ENCODE measurements around the gene UPK3B.
"Not testable (repeated sequence)": the region's sequence is repeated elsewhere in the genome, so short reads cannot be mapped to it uniquely, and the experiment has no call there.

The UPK3B gene

DNA sequence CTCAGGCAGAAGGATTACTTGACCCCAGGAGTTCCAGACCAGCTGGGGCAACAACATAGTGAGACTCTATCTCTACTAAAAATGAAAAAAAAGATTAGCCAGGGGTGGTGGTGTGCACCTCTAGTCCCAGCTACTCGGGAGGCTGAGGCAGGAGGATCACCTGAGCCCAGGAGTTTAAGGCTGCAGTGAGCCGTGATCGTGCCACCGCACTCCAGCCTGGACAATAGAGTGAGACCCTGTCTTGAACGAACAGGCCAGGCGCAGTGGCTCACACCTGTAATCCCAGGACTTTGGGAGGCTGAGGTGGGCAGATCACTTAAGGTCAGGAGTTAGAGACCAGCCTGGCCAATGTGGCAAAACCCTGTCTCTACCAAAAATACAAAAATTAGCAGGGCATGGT, 6.6 kb downstream of the UPK3B start:
- H3K9me3 ChIP-seq (ENCODE audit: control extremely low read depth in 1 of 5, control insufficient read depth in 4 of 5, insufficient read depth in 2 of 5, low read depth in 1 of 5, low read length in 4 of 5); H3K27me3 ChIP-seq (replicated peaks in 2 of 5; ENCODE audit: control insufficient read depth in 4 of 5, insufficient read depth in 5 of 5, low read length in 4 of 5); POLR2A ChIA-PET; H3K27ac ChIP-seq (ENCODE audit: insufficient read depth in 1 of 2, low read depth in 1 of 2, low read length in 2 of 2, poor library complexity in 1 of 2, severe bottlenecking in 2 of 2); DNase-seq; H3K4me1 ChIP-seq (ENCODE audit: control extremely low read depth in 1 of 4, control insufficient read depth in 4 of 4, insufficient read depth in 4 of 4, low read length in 3 of 4); CTCF ChIA-PET; H3K4me3 ChIP-seq (ENCODE audit: control insufficient read depth in 1 of 7, extremely low read depth in 1 of 7, insufficient read depth in 4 of 7, low read depth in 2 of 7, low read length in 6 of 7); H3K36me3 ChIP-seq (ENCODE audit: control insufficient read depth in 4 of 4, insufficient read depth in 4 of 4, low read length in 3 of 4): not testable (repeated sequence)
- no CpG with 5 or more reads among the region's 6 CpGs for WGBS (ENCODE audit: insufficient coverage)

DNA sequence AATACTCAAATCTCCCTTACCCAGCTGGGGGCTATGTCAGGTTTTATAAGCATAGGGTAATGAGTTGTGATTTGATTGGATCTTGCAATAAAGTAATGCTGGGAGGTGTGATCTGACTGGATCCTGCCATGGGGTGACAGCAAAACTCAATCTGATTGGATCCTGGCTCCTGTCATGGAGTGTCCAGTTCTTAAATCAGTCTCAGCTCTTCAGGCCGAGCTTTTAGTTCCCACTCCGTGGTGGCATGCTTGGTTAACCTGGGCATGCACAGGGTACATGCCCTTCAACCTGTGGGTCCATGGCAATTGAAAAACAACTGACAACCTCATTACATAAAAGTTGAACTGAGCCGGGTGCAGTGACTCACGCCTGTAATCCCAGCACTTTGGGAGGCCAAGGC, 15.8 kb downstream of the UPK3B start:
- H3K27me3 ChIP-seq (replicated peaks in 2 of 5; ENCODE audit: control insufficient read depth in 4 of 5, insufficient read depth in 5 of 5, low read length in 4 of 5); H3K36me3 ChIP-seq (ENCODE audit: control insufficient read depth in 4 of 4, insufficient read depth in 4 of 4, low read length in 3 of 4); POLR2A ChIA-PET; H3K4me1 ChIP-seq (ENCODE audit: control extremely low read depth in 1 of 4, control insufficient read depth in 4 of 4, insufficient read depth in 4 of 4, low read length in 3 of 4); H3K9me3 ChIP-seq (ENCODE audit: control extremely low read depth in 1 of 5, control insufficient read depth in 4 of 5, insufficient read depth in 2 of 5, low read depth in 1 of 5, low read length in 4 of 5); H3K27ac ChIP-seq (ENCODE audit: insufficient read depth in 1 of 2, low read depth in 1 of 2, low read length in 2 of 2, poor library complexity in 1 of 2, severe bottlenecking in 2 of 2); H3K4me3 ChIP-seq (ENCODE audit: control insufficient read depth in 1 of 7, extremely low read depth in 1 of 7, insufficient read depth in 4 of 7, low read depth in 2 of 7, low read length in 6 of 7); DNase-seq; CTCF ChIA-PET: not testable (repeated sequence)
- no CpG with 5 or more reads among the region's 4 CpGs for WGBS (ENCODE audit: insufficient coverage)

DNA sequence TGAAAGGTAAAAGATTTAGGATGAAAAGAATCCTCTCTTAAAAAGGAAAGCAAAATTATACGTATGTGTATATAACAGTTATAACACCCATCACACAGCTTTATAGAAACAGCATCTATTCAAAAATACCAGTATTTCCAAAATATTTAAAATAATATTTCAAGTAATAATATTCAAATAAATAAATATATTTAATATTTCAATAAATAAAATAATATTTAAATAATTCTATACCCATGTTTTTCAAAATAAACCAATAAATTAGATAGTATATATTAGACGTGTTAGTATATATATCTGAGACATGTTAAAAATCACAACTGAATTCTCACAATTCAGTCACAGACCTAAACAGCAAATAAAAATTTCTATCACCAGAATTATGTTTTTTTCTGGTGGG, 21.3 kb downstream of the UPK3B start:
- DNase-seq; CTCF ChIA-PET; H3K4me1 ChIP-seq (ENCODE audit: control extremely low read depth in 1 of 4, control insufficient read depth in 4 of 4, insufficient read depth in 4 of 4, low read length in 3 of 4); H3K27ac ChIP-seq (ENCODE audit: insufficient read depth in 1 of 2, low read depth in 1 of 2, low read length in 2 of 2, poor library complexity in 1 of 2, severe bottlenecking in 2 of 2); H3K9me3 ChIP-seq (ENCODE audit: control extremely low read depth in 1 of 5, control insufficient read depth in 4 of 5, insufficient read depth in 2 of 5, low read depth in 1 of 5, low read length in 4 of 5); POLR2A ChIA-PET; H3K27me3 ChIP-seq (replicated peaks in 2 of 5; ENCODE audit: control insufficient read depth in 4 of 5, insufficient read depth in 5 of 5, low read length in 4 of 5); H3K4me3 ChIP-seq (ENCODE audit: control insufficient read depth in 1 of 7, extremely low read depth in 1 of 7, insufficient read depth in 4 of 7, low read depth in 2 of 7, low read length in 6 of 7); H3K36me3 ChIP-seq (ENCODE audit: control insufficient read depth in 4 of 4, insufficient read depth in 4 of 4, low read length in 3 of 4): not testable (repeated sequence)
- WGBS (ENCODE audit: insufficient coverage), result no CpG with 5 or more reads among the region's 2 CpGs

DNA sequence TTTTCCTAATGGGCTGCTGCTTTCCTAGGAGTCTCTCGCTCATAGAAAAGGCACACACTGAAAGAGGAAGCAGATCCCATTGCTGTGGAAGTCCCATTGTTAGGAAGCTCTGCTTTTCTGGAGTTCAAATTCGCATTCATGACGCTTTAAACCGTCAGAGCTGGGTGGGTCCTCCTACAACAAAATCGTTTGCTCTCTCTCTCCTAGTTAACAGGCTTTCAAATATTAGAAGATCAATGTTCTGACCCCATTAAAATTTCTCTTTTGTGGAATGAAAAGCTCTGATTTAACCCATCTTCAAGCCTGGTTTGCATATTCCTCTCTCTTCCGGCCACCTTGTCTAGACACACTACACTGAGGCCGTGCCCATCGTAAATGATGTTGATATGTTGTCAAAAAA, 32.8 kb downstream of the UPK3B start, which contains the start of gene SPDYE16:
SPDYE16 (minus strand) TSS at position 101 of the 400 bp plus-strand sequence. CDS start 1,838 bp downstream, outside the sequence.
- WGBS (ENCODE audit: insufficient coverage), result no CpG with 5 or more reads among the region's 8 CpGs
- H3K4me1 ChIP-seq (ENCODE audit: control extremely low read depth in 1 of 4, control insufficient read depth in 4 of 4, insufficient read depth in 4 of 4, low read length in 3 of 4); H3K27ac ChIP-seq (ENCODE audit: insufficient read depth in 1 of 2, low read depth in 1 of 2, low read length in 2 of 2, poor library complexity in 1 of 2, severe bottlenecking in 2 of 2); H3K36me3 ChIP-seq (ENCODE audit: control insufficient read depth in 4 of 4, insufficient read depth in 4 of 4, low read length in 3 of 4); CTCF ChIA-PET; H3K9me3 ChIP-seq (ENCODE audit: control extremely low read depth in 1 of 5, control insufficient read depth in 4 of 5, insufficient read depth in 2 of 5, low read depth in 1 of 5, low read length in 4 of 5); DNase-seq; POLR2A ChIA-PET; H3K4me3 ChIP-seq (ENCODE audit: control insufficient read depth in 1 of 7, extremely low read depth in 1 of 7, insufficient read depth in 4 of 7, low read depth in 2 of 7, low read length in 6 of 7); H3K27me3 ChIP-seq (replicated peaks in 2 of 5; ENCODE audit: control insufficient read depth in 4 of 5, insufficient read depth in 5 of 5, low read length in 4 of 5): not testable (repeated sequence)

DNA sequence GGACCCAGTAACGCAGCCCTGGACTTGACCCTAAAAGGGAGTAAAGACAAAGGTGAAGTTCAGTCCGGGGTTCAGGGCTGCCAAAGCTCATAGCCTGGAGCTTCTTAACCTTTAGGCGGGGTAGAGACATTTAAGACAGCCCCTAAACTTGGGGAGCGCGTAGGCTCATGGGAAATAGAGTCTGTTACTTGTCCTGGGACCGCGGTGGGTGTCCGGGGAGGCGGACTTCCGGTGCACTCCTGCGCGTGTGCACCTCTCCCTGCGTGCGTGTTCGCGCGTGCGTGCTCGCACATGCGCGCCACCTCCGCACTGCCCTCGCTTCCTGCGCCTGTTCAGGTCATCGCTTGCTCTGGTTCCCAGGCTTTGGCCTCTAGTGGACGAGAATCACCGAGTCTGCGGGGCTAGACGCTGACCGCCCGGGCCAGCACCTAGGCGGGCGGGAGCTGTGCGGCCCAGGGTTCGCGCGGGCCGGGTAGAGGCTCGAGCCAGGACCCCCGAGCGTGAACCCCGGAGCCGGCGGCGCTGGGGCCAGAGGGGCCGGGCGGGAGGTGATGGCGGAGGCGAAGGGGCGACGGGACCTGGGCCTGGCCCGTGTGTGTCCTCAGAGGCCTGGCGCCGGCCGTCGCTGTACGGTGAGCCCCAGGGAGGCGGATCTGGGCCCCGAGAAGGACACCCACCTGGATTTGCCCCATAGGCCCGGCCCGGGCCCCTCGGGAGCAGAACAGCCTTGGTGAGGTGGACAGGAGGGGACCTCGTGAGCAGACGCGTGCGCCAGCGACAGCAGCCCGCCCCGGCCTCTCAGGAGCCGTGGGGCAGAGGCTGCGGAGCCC, 38.9 kb downstream of the UPK3B start:
- H3K27me3 ChIP-seq (replicated peaks in 2 of 5; ENCODE audit: control insufficient read depth in 4 of 5, insufficient read depth in 5 of 5, low read length in 4 of 5); POLR2A ChIA-PET; H3K36me3 ChIP-seq (ENCODE audit: control insufficient read depth in 4 of 4, insufficient read depth in 4 of 4, low read length in 3 of 4); CTCF ChIA-PET; H3K9me3 ChIP-seq (ENCODE audit: control extremely low read depth in 1 of 5, control insufficient read depth in 4 of 5, insufficient read depth in 2 of 5, low read depth in 1 of 5, low read length in 4 of 5); H3K4me1 ChIP-seq (ENCODE audit: control extremely low read depth in 1 of 4, control insufficient read depth in 4 of 4, insufficient read depth in 4 of 4, low read length in 3 of 4): not testable (repeated sequence)
- H3K27ac ChIP-seq (ENCODE audit: insufficient read depth in 1 of 2, low read depth in 1 of 2, low read length in 2 of 2, poor library complexity in 1 of 2, severe bottlenecking in 2 of 2), result peak overlapping the region; percentile 46 to 68
- H3K4me3 ChIP-seq (ENCODE audit: control insufficient read depth in 1 of 7, extremely low read depth in 1 of 7, insufficient read depth in 4 of 7, low read depth in 2 of 7, low read length in 6 of 7), result peak overlapping the region; percentile 54 to 83 (median 76)
- DNase-seq, result peak; percentile 83 to 93 (median 90)
- WGBS (ENCODE audit: insufficient coverage), result 0% methylated on average over 56 of the region's 71 CpGs

DNA sequence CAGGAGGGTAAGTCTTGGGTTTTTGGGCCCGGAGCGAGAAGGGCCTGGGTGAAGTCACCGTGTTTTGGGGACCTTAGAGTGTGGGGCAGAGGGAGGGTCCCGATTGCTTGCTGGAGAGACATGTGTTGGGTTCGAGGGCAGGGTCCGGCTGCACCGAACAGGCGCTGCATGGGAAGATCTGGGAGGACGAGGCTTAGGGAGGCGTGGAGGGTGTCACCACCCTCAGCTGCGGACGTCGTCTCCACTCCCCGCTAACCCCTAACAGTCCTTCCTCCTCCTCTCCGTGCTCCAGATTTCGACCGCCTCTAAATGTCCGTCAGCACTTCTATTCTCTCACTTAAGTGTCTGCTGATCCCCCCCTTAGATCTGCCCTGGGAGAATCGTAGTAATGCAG, 39.5 kb downstream of the UPK3B start:
- H3K9me3 ChIP-seq (ENCODE audit: control extremely low read depth in 1 of 5, control insufficient read depth in 4 of 5, insufficient read depth in 2 of 5, low read depth in 1 of 5, low read length in 4 of 5); POLR2A ChIA-PET; H3K27me3 ChIP-seq (replicated peaks in 2 of 5; ENCODE audit: control insufficient read depth in 4 of 5, insufficient read depth in 5 of 5, low read length in 4 of 5); H3K4me1 ChIP-seq (ENCODE audit: control extremely low read depth in 1 of 4, control insufficient read depth in 4 of 4, insufficient read depth in 4 of 4, low read length in 3 of 4); CTCF ChIA-PET; DNase-seq; H3K36me3 ChIP-seq (ENCODE audit: control insufficient read depth in 4 of 4, insufficient read depth in 4 of 4, low read length in 3 of 4): not testable (repeated sequence)
- Histone ChIP-seq H3K4me3 (ENCODE audit: control insufficient read depth in 1 of 7, extremely low read depth in 1 of 7, insufficient read depth in 4 of 7, low read depth in 2 of 7, low read length in 6 of 7) (peak overlapping the region; percentile 54 to 83 (median 76)), H3K27ac (ENCODE audit: insufficient read depth in 1 of 2, low read depth in 1 of 2, low read length in 2 of 2, poor library complexity in 1 of 2, severe bottlenecking in 2 of 2) (peak overlapping the region; percentile 46 to 68)
- 0% methylated on average over 1 of the region's 19 CpGs for WGBS (ENCODE audit: insufficient coverage)

DNA sequence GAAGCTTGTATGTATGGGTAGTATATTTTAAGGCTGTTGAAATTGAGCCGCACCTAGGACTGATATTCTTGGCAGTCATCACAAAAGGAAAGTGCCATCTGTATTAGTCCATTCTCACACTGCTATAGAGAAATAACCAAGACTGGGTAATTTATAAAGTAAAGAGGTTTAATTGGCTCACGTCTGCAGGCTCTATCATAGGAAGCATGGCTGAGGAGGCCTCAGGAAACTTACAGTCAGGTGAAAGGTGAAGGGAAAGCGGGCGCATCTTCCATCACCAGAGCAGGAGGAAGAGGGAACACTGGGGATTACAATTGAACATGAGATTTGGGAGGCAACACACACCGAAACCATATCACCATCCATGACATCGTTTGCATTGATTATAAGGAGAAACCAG, 41.6 kb downstream of the UPK3B start:
- H3K4me1 ChIP-seq (ENCODE audit: control extremely low read depth in 1 of 4, control insufficient read depth in 4 of 4, insufficient read depth in 4 of 4, low read length in 3 of 4); CTCF ChIA-PET; DNase-seq; POLR2A ChIA-PET; H3K27ac ChIP-seq (ENCODE audit: insufficient read depth in 1 of 2, low read depth in 1 of 2, low read length in 2 of 2, poor library complexity in 1 of 2, severe bottlenecking in 2 of 2); H3K4me3 ChIP-seq (ENCODE audit: control insufficient read depth in 1 of 7, extremely low read depth in 1 of 7, insufficient read depth in 4 of 7, low read depth in 2 of 7, low read length in 6 of 7); H3K9me3 ChIP-seq (ENCODE audit: control extremely low read depth in 1 of 5, control insufficient read depth in 4 of 5, insufficient read depth in 2 of 5, low read depth in 1 of 5, low read length in 4 of 5); H3K36me3 ChIP-seq (ENCODE audit: control insufficient read depth in 4 of 4, insufficient read depth in 4 of 4, low read length in 3 of 4); H3K27me3 ChIP-seq (replicated peaks in 2 of 5; ENCODE audit: control insufficient read depth in 4 of 5, insufficient read depth in 5 of 5, low read length in 4 of 5): not testable (repeated sequence)
- no CpG with 5 or more reads among the region's 6 CpGs for WGBS (ENCODE audit: insufficient coverage)
